Activated CD4-positive, CD25-positive, alpha-beta regulatory T cell treated with anti-CD3 and anti-CD28 coated beads, Interleukin-2, amount 50 U/mL, for 72 hours (primary cell): ENCODE data around the gene KIRREL1.

Source experiments
- DNase-seq: peaks from one replicate; pipeline ENCODE4 v3.0.0; 2021

The KIRREL1 gene

DNA sequence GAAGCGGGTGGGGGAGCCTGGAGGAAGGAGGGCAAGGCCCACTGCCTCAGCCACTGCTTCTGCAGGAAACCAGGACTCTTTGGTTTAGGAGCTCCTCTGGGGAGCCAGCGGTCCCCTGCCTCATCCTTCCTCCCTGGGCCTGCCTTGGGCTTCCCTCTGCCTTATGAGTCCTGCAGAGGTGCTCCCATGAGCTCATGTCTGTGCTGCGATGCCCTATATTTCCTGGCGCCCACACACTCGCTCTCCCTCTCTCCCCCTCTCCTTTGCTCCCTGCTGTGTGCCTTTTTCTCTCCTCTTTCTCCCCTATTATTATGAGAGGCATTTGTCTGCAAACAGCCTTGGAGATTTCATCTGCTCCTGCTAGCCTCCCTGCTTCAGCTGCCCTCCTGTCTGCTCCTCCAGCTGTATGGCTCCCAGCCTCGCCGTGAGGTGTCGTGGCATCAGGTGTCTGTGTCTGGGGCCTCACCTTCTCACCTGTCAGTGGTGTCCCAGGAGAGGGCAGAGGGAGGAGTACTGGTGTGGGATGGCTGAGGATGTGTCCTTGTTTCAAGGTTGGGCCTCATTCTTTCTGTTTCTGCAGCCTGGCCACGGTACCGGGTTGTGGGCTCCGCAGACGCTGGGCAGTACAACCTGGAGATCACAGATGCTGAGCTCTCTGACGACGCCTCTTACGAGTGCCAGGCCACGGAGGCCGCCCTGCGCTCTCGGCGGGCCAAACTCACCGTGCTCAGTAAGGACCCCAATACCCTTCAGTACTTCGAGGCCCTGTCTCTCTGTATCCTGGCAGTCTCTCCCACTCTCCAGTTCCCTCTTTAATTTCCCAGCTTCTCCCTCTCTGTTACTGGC, 84.2 kb downstream of the KIRREL1 start:
- DNase-seq, result no peak

DNA sequence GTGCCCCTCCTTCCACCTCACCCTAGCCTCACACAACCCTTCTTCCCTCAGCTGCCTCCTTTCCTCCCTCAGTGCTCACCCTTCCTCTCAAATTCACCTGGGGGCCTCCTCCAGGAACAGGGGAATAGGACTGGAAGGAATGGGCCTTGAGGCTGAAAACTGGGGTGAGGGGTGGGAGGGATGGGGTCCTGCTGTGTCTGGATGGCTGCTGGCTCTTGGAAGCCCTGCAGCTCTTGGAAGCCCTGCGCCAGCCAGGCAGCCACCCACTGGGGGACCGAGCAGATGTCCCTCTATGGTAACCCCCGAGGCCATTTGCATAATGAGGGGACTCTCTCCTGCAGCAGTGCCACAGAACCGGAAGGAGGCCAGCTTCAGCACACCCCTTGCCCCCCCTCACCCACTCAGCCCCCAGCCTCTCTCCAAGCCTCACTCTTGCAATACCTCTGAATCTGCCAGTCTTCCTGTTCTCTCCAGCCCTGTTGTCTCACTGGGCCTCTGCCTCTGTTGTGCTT, 85.2 kb downstream of the KIRREL1 start:
- no peak for DNase-seq

DNA sequence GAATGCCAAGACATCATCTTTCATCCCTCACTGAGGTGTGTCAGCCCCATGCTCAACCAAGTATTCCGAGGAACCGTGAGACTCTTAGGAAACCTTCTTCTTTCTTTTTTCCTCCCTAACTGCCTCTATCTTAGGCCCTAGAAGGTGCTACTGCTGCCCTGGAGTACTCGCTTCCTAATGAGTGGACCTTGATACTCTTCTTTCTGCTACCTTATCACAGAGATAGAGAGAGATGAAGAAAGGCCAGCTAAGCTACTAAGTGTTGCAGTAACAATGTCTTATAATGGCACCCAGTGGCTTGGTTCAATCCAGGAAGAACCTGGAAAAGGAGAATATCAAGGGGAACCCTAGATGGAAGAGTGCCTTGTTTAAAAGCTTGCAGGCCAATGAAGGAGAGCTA, 86.6 kb downstream of the KIRREL1 start:
- DNase-seq, result no peak

DNA sequence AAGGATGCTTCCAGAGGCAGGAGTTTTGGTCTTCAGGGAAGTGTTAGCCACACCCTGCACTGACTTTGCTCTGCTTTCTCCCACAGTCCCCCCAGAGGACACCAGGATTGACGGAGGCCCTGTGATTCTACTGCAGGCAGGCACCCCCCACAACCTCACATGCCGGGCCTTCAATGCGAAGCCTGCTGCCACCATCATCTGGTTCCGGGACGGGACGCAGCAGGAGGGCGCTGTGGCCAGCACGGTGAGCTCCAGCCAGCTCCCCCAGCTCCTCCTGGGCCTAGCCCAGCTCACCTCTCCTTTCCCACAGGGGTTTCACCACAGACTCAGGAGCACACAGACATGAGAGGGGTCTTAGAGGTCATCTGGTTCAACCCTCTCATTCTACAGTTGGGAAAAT, 90.9 kb downstream of the KIRREL1 start:
- DNase-seq, result no peak

DNA sequence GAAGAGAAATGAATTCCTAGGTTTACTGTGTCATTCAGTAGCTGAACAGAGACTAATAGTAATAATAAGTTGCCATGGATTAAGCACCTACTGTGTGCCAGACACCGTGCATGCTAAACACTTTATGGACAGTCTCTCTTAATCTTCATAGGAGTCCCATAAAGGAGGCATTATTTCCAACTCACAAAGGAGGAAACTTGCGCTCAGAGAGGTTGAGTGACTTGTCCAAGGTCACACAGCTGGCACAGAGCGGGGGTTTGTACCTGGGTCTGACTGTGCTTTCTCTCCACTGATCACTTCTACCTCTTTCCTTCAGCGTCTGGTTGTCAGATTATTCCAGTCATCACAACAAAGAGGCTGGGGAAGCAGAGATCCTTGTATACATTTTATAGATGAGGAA, 91.3 kb downstream of the KIRREL1 start:
- no peak for DNase-seq

DNA sequence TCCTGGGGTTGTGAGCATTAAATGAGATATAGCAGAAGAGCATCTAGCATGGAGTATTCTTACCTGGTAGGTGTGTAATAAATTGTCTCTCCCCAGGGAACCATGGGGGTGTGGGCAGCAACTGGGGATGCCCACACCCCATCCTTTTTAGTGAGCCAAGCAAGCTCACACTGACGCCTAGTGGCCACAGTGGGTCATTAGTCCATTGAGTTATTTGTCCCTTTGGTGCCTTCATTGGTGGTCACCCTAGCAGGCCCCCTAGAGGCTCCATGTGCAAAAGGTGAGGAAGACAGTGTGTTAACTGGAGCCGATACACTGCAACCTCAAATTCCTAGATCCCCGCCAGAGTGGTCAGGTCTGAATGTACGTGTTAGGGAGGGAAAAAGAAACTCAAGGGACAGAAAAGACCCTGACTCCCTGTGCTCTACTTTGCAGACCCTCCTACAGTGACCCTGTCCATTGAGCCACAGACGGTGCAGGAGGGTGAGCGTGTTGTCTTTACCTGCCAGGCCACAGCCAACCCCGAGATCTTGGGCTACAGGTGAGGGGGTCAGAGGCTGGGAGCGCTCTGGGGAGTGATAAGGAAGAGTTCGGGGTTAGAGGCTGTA, 94.0 kb downstream of the KIRREL1 start:
- no peak for DNase-seq

DNA sequence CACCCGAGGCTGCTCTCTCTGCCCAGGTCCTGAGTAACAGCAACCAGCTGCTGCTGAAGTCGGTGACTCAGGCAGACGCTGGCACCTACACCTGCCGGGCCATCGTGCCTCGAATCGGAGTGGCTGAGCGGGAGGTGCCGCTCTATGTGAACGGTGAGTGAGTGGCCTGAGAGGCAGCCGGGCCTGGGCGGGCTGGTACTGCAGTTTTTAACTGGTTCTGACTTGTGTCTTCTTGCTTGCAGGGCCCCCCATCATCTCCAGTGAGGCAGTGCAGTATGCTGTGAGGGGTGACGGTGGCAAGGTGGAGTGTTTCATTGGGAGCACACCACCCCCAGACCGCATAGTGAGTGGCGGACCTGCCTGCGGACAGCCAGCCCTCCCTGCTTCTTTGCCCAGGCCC, 96.0 kb downstream of the KIRREL1 start:
- no peak for DNase-seq

DNA sequence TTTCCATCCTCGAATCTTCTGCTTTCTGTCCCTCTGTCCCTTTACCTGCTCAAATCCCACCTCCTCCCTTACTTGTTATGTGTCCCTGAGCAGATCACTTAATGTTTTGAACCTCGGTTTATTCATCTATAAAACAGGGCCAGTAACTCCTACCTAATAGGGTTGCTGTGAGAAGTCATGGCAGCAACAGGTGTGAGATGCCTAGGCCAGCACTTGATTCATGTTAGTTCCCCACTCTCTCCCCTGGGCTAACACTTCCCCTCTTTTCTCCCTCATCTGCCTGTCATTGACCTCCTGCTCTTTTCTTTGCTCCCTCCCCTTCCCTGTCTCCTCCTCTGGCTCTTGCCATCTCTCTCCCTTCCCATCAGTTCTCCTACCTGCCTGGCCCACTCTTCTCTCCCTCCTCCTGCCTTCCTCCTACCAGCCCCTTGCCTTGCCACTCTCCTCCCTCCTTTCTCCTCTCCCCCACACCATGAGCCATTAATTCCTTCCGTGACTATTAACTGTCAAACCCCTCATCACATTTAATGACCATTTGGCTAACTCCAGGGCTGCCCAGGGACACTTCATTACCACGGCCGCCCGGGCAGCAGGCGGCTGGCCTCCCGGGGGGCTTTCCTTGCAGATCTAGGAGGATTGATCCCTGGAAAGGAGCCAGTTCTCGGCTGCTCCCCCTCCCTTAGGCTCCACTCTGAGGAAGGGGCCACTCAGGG, 96.6 kb downstream of the KIRREL1 start:
- no peak for DNase-seq

DNA sequence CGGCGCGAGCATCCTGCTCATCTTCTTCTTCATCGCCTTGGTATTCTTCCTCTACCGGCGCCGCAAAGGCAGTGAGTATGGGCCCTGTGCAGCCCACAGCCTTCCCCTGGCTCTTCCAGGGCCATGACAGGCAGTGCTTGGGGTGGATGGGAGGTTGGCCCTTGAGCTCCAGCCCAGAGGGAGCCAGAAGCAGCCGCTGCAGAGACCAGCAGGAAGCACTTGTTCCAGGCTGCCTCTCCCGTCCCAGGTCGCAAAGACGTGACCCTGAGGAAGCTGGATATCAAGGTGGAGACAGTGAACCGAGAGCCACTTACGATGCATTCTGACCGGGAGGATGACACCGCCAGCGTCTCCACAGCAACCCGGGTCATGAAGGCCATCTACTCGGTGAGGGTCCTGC, 99.9 kb downstream of the KIRREL1 start:
- no peak for DNase-seq

DNA sequence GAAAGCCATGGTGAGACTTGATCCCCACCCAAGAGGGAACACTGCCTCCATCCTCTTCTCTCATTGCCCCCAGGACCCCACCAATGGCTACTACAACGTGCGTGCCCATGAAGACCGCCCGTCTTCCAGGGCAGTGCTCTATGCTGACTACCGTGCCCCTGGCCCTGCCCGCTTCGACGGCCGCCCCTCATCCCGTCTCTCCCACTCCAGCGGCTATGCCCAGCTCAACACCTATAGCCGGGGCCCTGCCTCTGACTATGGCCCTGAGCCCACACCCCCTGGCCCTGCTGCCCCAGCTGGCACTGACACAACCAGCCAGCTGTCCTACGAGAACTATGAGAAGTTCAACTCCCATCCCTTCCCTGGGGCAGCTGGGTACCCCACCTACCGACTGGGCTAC, 101.1 kb downstream of the KIRREL1 start:
- DNase-seq, result no peak

DNA sequence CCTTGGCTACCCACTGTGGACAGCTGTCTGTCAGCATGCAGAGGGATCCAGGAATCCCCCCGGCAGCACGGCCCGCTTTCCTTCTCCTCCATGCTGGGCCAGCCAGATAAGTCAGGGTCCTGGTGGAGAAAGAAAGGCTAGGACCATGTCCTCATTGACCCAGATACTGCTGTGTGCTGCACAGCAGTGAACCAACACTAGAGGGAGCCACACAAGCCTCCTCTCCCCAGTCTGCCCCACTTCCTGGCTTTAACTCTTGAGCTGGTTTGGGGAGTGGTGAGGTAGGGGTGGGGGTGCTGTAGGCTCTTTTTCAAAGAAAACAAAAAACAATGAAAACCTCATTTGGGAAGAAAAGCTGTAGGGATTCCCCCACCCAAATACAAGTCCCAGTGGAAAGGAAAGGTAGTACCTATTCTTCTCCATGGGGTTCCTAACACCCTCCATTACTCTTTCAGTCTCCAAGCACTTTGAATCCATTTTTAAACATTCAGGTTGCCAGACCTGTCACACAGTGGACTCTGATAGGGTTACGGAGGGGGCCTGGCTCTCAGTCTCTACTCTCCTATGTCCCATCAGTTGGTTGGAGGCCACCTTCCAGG, 102.4 kb downstream of the KIRREL1 start:
- peak; percentile 41 for DNase-seq

DNA sequence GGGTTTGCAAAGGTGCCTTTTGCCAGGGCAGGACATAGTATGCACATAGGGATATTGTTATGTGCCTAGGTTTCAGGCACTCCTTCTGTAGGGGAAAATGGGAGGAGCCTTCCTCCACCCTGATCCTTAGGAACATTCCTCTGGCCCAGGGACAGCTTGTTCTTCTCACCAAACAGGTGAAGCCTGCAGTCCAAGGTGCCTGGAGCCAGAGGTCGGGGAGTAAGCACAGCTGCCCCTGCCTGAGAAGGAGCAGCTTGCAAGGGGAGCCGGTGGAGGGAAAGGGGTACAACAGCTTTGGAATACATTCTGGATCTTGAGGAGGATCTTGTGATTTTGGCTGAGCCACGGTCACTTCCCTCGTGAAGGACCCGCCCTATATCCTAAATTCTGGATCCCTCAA, 104.8 kb downstream of the KIRREL1 start:
- no peak for DNase-seq

DNA sequence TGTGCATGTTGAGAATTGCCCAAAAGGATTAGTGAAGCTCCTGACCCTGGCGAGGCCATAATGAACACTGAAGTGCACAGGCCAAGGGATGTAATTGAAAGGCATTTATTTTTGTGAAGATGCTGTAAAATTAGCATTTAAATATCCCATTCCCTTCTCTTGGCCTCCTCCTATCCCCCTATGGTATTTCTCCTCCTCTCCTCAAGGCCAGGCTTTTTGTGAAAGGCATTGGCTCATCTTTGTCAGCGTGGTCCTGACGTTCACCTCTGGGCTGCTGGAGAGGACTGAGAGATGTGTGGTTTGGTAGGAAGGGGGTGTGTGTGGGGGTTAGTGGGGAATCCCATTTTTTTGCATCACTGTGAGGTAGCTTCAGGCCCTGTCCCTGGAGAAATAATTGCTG, 105.7 kb downstream of the KIRREL1 start:
- DNase-seq, result no peak

DNA sequence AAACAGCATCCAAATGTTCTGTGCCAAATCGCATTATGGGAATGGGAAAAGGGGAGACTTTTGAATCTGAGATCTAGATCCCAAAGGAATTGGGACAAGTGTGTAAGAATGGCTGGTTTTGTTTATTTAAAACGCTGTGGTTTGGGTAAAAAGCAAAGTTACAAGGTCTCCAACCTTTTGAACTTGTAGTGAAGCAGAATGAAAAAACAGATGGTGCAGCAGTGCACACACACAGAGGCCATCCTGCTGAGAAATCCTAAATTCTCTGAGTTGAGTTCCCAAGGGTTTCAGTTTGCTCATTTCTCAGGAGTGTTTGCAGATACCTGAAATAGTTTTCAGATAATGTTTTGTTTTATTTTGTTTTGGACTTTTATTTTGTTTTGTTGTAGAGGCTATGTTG, 107.1 kb downstream of the KIRREL1 start:
- DNase-seq, result no peak

DNA sequence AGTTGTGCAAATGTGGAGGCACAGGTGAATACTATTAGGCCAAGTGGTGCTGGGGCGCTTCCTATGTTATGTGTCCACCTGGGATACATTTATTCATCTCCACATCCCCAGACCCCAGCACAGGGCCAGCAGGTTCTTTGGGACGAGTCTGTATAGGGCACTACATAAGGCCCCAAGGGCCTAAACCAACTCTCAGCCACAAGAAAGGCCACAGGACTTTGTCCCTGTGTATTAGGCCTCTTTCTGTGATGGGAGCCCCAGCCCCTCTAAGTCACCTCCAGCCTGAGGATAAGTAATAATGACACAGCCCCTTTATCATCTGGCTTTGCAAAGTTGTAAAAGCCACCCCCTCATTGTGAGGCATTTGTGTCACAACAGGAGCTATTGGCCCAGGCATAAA, 108.0 kb downstream of the KIRREL1 start:
- no peak for DNase-seq

DNA sequence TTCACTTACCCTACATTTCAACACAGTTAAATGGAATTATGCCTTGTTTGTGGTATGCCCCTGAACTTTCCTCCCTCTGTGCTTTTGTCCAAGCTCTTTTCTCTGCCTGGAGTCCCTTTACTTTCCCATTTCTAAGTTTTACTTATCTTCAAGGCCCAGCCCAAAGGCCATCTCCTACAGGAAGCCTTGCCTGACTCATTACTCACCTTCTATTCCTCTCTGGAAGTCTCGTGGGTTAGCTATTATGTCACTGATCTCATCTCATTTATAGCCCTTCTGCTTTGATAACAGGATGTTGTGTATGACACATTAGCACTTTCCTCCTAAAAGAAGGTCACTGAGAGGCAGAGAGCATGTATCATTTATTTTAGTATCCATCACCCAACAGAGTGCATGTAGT, 108.5 kb downstream of the KIRREL1 start:
- no peak for DNase-seq

DNA sequence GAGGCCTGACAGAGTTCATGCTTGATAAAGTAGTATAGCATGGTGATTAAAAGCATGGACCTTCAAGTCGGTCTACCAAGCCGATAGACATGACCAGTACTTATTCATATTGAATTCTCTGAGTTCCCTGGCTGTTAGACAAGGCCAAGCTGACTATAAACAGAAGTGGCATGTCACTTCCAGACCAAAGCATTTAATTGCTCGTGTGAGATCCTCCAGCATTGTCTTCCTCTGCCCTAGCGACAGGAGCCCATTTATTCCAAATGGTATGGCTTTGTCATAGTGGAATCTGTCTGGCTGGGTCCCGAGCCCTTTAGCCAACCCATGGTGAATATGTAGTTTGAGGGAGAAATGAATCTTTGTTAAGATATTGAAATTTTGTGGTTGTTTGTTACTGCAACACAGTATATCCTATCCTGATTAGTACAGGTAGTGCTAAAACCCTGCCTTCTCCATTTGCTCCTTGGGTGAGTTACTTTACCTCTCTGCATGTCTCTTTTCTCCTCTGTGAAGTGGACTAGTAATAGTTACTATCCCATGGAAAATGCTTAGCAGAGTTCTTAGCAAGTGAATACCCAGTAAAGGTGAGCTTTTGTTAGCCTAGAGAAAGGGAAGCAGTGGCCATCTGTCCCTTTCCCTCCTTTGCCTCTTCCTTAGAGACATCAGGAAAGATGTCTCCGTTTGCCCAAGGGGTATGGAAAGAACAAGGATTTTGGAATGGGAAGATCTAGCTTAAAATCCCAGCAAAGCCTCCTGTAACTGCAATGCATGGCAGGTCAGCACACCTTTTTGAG, 109.6 kb downstream of the KIRREL1 start:
- no peak for DNase-seq

DNA sequence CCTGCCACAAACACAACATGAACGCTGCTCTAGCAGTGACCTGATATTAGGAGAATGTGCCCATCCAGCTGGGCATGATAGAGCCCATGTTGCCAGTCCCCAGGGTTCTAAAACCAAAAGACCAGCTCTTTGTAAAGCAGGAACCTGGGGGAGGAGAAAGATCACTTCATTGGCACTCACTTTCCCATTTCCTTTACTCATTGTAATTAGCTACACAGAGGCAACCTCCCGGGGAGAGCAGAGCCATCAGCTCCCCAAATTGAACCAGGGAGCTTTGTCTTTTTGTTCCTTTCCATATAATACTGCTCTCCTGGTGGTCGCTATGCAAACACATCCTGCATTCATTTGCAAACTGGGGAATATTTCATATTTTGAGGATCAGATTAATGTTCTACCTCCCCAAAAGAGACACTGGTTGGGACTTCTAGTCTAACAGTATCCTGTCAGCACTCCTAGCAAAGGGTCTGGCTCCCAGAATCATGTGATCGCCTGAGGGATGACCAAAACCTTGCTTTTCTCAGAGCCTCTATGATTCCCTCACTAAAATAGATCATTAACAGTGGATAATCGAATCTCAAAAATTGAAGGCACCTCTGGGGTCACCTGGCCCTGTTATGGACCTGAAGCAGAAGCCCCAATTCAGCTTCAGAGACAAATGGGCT, 110.5 kb downstream of the KIRREL1 start:
- no peak for DNase-seq

DNA sequence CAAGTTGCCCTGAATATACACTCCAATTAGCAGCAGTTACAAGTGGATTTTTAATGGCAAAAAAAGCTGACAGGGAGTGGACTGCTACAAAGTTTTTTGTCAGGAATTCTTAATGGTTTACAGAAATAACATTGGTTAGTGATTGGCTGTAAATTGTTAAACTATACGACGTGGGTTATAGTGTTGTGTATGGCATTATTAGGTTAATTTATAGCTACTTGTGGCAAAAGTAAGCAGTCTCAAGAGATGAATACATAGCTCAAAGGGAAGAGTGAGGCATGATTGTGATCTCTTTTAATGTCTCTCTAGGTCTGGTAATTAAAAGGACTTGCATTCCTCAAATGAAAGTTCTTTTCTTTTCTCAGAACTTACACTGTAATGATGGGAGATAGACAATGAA, 111.4 kb downstream of the KIRREL1 start:
- no peak for DNase-seq

DNA sequence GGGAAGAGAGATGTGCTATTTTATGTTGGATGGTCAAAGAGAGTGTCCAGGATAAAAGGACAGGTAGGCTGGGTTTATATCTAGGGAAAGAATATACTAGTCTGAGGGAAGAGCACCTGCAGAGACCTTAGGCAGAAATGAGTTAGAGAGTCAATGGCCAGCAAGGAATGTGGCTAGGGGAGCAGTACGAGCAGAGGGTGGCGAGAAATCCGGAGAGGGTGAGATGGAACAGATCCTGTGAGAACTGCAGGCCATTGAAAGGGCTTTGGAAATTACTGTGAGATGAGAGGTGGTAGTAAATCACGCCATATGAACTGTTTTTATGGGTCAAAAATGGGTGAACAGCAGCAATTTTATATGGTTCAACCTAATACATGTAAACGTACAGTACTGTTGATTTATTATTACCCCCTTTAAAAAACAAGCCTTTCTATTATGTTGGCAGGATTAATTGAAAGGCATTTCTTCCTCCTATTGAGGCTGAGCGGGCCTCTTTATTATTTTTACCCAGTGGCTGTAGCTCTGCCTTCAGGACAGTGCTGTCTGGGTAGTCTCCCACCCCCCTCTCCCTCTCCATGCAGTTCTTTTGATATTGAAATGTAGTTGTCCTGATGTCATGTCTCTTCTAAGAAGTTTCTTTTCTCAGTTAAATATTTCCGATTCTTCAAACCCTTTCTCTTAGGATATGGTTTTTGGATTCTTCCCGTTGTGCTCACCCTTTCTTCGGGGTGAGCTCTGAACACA, 112.1 kb downstream of the KIRREL1 start:
- no peak for DNase-seq

DNA sequence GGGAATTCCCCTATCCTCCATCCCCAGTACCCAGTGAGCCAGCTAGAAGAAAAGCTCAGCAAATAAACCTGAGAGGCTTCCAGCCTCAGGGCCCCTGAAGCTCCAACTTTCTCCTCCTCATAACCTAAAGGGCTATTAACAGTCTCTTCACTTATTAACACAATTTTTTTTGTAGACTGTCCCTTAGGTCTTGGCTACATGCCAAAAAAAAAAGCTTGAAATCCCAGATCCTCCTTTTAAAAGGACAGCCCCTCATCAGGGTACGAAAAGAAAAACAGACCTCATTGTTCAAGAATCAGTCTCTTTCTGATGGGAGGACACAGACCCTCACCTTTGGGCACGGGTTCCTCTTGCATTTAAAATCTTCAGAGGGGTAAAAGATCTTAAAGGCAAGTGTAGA, 114.5 kb downstream of the KIRREL1 start:
- DNase-seq, result no peak
